Measurements from ENCODE around the gene RNF222.
A peak's percentile ranks its signal among the peaks of the same experiment; 100 is the strongest.
"Not testable (repeated sequence)": the region's sequence is repeated elsewhere in the genome, so short reads cannot be mapped to it uniquely, and the experiment has no call there.

RNF222 gene

DNA sequence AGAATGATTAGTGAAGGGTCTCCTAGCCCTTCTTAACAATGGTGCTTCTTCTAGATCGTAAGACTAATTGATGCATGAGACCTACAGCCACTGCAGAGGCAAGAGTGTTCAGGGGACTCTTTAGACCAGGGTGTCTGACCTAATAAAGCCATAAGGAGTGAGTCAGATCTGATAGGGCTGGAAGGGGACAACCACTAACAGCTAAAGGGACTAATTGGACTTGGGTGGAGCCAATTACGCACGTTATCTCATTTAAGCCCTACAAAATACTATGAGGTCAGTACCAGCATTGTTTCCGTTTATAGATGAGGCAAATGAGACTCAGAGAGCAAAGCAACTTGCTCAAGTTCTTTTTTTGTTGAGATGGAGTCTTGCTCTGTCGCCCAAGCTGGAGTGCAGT is 14.5 kb upstream of the RNF222 start:
- DNase-seq, result no peak

DNA sequence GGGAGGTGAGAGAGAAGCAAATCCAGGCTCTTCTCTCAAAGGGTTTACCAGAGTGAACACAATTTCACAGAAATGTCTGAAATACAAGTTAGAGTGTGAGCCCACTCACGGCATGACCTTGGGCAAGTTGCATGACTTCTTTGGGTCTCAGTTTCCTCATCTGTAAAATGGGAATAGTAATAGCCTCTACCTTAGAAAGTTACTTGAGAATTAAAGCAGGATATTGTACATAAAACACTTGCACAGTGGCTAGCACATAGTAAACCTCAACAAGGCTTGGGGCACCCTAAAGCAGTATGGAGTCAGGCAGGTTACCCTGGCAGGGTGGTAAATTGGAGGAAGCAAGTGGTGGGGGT is 13.2 kb upstream of the RNF222 start:
- no peak for DNase-seq

DNA sequence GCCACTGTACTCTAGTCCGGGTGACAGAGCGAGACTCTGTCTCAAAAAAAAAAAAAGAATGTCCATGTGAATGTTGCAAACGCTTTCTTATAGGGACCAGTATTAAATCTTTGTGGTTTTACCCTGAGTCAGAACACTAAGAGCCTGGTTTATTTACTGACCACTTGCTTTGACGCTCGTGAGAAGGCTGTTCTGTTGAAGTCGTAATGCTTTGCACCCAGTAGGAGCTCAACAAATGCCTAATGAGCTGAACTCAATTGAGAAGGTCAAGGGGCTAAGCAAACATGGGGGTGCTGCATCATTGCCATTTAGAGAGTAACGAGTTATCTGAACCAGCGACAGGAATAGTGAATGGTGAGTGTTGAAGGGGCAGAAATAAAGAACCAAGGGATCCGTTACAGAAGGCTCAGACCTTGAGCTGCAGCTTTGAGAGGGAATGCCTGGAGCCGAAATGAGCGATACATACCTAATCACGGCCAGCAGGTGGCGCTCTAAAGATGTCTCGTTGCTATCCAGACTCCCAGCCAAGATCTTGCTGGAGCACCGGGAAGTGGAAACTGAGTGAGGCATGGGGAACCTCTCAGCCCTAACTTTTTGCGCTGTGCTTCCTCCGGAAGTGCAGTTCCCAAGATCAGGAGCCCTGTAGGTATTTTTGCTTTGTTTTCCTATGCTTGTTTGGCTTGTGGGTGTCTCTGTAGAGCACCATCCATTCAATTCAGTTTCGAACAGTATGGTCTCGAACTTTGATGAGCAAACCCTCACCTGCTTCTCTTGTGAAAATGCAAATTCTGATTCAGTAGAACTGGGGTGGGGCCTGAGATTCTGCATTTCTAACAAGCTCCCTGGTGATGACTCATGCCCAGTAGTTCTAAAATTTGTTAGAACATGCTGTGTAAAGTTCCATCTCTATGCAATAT is 12.6 kb upstream of the RNF222 start:
- peak in 50 of 51 donors; percentile 11 to 93 (median 74) for DNase-seq

- DNase-seq, result peak in 2 of 51 donors; percentile 20 to 28
These were observed 10.7 kb upstream of the RNF222 start for GRCh38 chr17:8408371-8408770.

GRCh38 chr17:8406174-8406573 is 8.5 kb upstream of the RNF222 start:
- no peak for DNase-seq

DNA sequence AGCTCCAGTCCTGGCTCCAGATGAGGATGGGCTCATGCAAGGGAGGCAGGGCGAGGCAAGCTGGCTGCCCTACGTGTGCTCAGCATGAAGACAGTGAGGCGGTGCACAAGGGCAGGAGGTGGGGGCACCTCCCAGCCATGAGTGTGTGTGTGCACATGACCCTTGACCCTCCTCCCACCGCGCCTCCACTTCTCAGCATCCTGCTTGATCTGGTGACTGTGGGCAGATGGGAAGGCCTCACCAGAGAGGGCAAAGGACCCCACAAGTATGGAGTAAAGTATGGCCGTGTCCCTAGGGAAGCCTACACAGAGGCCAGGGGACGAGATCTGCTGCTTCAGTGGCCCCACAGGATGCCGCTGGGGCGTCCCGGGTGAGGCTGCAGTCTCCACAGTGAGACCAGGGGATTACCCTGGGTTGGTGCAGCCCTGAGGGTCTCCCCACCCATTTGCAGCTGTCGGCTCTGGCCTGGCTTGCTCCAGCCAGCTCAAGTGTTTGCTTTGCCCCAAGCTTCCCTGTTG is 7.9 kb upstream of the RNF222 start:
- DNase-seq, result no peak

GRCh38 chr17:8402921-8403536 is 5.4 kb upstream of the RNF222 start:
- no peak for DNase-seq

DNA sequence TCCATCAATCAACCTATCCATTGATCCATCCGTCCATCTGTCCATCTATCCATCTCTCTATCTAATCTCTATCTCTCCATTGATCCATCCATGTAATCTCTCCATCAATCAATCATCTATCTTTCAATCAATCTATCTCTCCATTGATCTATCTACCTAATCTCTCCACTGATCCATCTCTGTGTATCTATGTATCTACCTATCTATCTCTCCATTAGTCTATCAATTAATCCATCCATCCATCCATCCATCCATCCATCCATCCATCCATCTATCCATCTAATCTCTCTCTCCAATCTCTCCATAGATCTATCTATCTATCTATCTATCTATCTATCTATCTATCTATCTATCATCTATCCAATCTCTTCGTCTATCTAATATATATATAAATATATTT is 3.5 kb upstream of the RNF222 start:
- DNase-seq, result no peak

DNA sequence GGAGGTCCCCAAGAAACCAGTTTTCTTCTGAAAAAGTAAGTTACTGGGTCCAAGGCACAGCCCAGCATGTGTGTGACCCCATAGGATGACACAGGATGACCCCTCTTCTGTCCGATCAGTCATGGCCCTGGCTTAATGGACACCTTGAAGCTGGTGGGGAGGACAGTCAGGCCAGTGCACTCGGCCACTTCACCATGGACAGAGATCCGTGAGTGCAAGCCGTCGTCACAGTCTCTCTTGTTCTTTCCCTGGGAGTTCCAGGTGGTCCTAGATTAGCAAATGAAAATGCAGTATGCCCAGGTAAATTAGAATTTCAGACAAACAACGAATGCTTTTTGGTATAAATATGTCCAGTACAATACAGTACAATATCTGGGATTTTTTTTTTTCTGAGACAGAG is 1.4 kb upstream of the RNF222 start:
- no peak for DNase-seq

GRCh38 chr17:8394497-8394896 is 3.1 kb downstream of the RNF222 start:
- not testable (repeated sequence) for DNase-seq

DNA sequence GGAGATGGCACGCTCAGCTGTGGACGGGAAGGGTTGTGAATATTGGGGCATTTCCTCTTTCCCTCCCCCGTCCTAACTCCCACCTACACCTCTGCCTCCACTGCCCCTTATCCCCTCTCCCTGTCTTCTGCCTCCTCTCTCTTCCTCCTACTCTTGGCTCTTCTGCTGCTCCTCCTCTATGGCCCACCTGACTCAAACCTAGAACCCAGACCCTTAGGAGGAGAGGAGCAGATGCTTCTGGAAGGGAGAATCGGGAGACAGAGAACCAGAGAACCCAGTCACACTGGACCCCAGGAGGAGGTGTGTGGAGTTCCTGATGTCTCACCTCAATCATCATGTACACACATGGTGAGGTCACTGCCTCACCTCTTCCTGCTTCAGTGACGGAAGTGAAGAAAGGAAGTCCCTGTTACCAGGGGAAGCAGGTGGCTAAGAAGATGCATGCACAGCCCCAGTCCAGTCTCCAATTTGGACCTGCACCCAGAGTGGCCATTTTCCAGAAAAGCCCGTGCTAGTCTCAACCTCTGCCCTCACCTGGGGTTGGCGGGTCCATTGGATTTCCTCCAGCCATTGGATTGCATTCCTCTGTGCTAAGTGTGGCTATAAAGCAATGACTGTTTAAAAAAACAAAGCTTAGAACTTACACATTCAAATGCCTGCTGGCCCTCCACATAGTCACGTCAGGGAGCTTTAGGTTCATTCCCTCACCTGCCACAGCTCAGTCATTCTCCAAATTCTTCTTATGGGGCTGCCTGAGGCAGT is 4.0 kb downstream of the RNF222 start:
- DNase-seq, result no peak

- DNase-seq, result no peak
These were observed 4.8 kb downstream of the RNF222 start for GRCh38 chr17:8392674-8393469.

DNA sequence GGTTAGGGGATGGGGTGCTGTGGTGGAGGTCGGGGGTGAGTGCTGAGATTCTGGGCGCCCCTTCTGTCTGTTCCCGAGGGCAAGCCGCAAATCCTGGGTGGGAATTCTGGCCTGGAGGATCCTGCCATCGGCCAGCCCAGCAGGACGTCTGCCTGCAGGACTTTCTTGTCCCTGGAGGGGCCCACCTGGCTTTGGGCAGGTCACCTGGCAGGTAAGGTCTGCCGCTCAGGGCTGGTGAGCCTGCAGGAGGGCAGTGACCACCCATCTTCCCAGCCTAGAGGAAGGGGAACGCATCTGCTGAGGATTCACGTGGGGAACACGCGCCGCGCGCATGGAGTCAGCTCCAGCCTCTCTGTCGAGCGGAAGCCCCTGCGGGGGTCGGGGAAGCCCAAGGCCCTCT is 5.4 kb downstream of the RNF222 start:
- no peak for DNase-seq

GRCh38 chr17:8391711-8392110 is 5.9 kb downstream of the RNF222 start:
- no peak for DNase-seq

DNA sequence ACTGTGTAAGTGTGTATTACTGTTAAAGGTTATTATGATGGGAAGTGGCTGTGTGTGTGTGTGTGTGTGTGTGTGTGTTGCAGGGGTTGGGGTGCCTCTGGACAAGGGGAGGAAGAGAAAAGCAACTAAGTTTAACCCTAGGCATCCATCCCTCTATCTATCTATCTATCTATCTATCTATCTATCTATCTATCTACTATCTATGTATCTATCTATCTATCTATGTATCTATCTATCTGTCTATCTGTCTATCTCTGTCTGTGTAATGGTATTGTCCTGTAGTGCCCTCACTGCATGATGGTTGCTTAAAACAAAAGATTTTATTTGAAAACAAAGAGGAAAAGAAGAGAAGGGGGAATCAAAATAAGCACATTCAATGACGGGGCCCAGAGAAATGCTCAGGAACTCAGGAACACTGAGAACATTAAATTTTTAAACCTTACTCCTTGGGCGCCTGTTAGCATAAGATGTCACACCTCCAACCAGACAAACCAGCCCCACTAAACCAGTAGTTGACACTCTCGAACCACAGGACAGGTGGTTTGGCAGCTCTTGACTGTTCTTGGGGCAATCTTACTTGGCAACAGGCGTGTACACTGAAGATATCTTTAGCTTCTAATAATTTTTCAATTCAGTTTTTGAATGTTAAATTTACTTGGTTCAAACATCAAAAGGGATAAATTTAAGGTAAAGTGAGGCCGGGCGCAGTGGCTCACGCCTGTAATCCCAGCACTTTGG is 9.5 kb downstream of the RNF222 start:
- no peak for DNase-seq

DNA sequence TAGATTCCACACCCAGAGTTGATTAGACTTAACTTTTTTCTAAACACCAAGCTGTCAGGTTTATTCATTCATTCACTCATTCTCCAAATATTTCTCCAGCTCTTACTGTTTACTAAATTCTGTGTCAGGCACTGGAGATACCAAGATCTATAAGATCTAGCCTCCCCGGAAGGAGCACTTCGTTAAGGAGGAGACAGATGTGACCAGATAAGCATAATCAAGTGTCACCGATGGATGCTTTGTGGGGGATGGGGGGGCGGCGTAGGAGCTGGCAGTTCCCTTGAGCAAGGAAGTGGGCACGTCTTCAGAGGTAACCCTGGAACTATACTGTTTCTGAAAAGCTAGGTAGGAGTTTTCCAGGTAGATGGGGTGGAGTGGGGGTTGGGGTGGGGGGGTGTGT is 10.8 kb downstream of the RNF222 start:
- DNase-seq, result no peak

GRCh38 chr17:8384801-8385378 is 12.7 kb downstream of the RNF222 start:
- no peak for DNase-seq

DNA sequence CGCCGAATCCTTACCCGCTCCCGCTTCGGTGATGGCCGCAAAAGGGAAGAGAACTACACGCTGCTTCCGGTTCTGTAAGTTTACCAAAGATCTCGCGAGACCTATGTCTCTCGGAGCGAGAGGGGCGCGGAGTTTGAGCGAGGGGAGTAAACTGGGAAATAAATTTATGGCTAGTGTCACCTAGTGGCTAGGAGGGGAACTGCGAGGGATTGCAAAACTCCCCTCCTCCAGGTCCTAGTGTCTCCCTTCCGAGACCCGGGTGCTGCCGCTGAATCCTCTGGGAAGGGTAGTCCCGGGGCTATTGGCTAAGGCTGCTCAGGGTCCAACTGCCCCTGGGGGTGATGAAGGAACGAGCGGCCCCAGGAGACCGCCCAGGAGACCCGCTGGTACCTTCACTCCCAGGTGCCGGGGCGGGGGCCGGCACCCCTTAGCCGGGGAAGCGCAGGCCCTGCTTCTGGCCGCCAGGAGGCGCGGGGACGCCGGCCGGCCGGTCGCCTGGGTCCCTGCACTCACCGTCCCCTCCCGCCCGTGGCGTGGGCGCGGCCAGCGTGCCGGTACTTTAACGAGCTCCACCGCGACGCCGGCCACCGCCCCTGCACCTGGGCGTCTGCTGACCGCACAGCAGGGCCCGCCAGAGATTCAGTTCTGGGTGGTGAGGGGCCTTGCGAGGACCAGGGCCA is 14.3 kb downstream of the RNF222 start, which contains the start of gene RPL26:
Gene RPL26 (minus strand): TSS at position 51 of the 680 bp plus-strand sequence. CDS start 883 bp downstream, outside the sequence.
- DNase-seq, result peak; percentile 74 to 98 (median 92)

DNA sequence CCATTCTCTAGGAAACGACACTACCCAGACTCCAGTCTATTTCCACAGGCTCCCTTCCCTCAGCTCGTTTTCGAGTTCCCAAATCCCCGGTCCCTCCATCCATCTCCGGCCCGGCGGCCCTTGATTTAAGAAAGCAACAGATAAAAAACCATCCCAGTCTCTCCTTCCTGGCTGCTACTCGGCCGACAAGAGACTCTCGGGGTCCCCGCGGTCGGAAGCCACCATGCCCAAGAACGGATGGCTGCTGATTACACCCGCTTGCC is 14.8 kb downstream of the RNF222 start:
- no peak for DNase-seq

All from hypothalamus (tissue), 51 donors.